Measurements from ENCODE around the gene FAM32A. TPM values are rescaled to one million over a fixed set of nuclear protein-coding genes. Genes with fewer than 3 reads are reported as not detected.

FAM32A gene
- total and polyA plus RNA-seq, 2 experiments from 2014 or later = 154 to 209 TPM

- Histone ChIP-seq H3K36me3 (no peaks in the 10 kb centered on the region), H3K27me3 (no peaks in the 10 kb centered on the region), H3K4me3 (no peak overlapping the region), H3K4me1 (ENCODE audit: low read depth) (no peaks in the 10 kb centered on the region), H3K27ac (no peak overlapping the region), H3K9me3 (ENCODE audit: low read depth) (no peaks in the 10 kb centered on the region)
- TF ChIP-seq CTCF (IDR thresholded peaks at IDR 0.05; ENCODE audit: low read depth, low read length) = no peak
- no peak for DNase-seq (ENCODE audit: low read depth in 1 of 2, low spot score in 1 of 2)
Measured at GRCh38 chr19:16153582-16154336, 31.5 kb upstream of the FAM32A start.

- TF ChIP-seq CTCF (IDR thresholded peaks at IDR 0.05; ENCODE audit: low read depth, low read length) = no peak
- H3K4me3 ChIP-seq = no peak overlapping the region
- H3K9me3 ChIP-seq (ENCODE audit: low read depth) = no peaks in the 10 kb centered on the region
- no peaks in the 10 kb centered on the region for H3K4me1 ChIP-seq (ENCODE audit: low read depth)
- no peak for DNase-seq (ENCODE audit: low read depth in 1 of 2, low spot score in 1 of 2)
- no peak overlapping the region for H3K27ac ChIP-seq
- H3K36me3 ChIP-seq = no peaks in the 10 kb centered on the region
- no peaks in the 10 kb centered on the region for H3K27me3 ChIP-seq
Measured at GRCh38 chr19:16154557-16154956, 30.7 kb upstream of the FAM32A start.

DNA sequence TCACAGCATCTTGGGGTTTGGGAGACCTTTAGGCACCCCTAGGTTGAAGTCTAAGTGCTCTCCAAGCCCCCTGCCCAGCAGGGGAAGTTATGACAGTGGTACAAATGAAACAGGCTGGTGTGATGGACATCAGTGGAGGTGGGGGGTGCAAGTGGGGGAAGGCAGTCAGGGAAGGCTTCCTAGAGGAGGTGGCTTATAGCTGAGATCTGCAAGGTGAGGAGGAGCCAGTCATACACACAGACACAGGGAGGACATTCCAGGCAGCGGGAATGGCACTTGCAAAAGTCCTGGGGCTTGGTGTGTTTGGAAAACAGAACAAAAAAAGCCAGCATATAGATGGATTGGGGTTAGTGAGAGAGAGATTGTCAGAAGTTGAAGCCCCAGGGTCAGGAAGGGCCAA is 30.1 kb upstream of the FAM32A start:
- Histone ChIP-seq H3K36me3 (no peaks in the 10 kb centered on the region), H3K27me3 (no peaks in the 10 kb centered on the region), H3K9me3 (ENCODE audit: low read depth) (no peaks in the 10 kb centered on the region), H3K4me1 (ENCODE audit: low read depth) (no peaks in the 10 kb centered on the region), H3K27ac (no peak overlapping the region), H3K4me3 (no peak overlapping the region)
- no peak for TF ChIP-seq CTCF (IDR thresholded peaks at IDR 0.05; ENCODE audit: low read depth, low read length)
- no peak for DNase-seq (ENCODE audit: low read depth in 1 of 2, low spot score in 1 of 2)

- Histone ChIP-seq H3K4me3 (no peak overlapping the region), H3K9me3 (ENCODE audit: low read depth) (no peaks in the 10 kb centered on the region), H3K4me1 (ENCODE audit: low read depth) (no peaks in the 10 kb centered on the region), H3K27me3 (no peaks in the 10 kb centered on the region), H3K36me3 (no peaks in the 10 kb centered on the region), H3K27ac (no peak overlapping the region)
- no peak for DNase-seq (ENCODE audit: low read depth in 1 of 2, low spot score in 1 of 2)
- TF ChIP-seq CTCF (IDR thresholded peaks at IDR 0.05; ENCODE audit: low read depth, low read length) = no peak
Measured at GRCh38 chr19:16156904-16157303, 28.3 kb upstream of the FAM32A start.

DNA sequence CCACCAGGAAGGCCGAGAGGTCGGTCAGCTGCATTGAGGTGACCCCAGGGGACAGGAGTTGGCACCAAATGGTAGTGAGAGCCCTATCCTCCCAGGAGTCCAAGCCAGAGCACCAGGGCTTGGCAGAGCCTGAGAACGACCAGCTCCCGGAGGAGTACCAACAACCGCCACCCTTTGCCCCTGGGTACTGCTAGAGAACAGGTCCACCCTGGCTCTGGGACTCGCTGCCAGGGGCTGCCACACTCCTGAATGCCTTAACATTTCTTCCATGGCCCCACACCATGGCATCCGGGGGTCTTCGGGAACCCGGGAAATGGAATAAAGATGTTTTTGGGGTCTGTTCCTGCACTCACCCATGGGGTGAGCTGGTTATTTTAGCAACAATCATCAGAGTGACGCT is 27.6 kb upstream of the FAM32A start:
- no peaks in the 10 kb centered on the region for H3K27me3 ChIP-seq
- no peak overlapping the region for H3K4me3 ChIP-seq
- no peak for DNase-seq (ENCODE audit: low read depth in 1 of 2, low spot score in 1 of 2)
- H3K27ac ChIP-seq = no peak overlapping the region
- no peaks in the 10 kb centered on the region for H3K9me3 ChIP-seq (ENCODE audit: low read depth)
- no peaks in the 10 kb centered on the region for H3K36me3 ChIP-seq
- no peaks in the 10 kb centered on the region for H3K4me1 ChIP-seq (ENCODE audit: low read depth)
- TF ChIP-seq CTCF (IDR thresholded peaks at IDR 0.05; ENCODE audit: low read depth, low read length) = no peak
